SK-N-MC (cell line): ENCODE data around the gene TMCC2.

ENCODE experiments used
- EZH2 ChIP-seq: fragments of 200-600 bp; sonication (generic); IDR thresholded peaks from one replicate; pipeline ENCODE4 v1.6.1; 2017; ENCODE audit warnings: antibody characterized with exemption
- FOXP2 ChIP-seq: optimal IDR thresholded peaks from 2 replicates; pipeline ENCODE3; 2011; ENCODE audit warnings: mild to moderate bottlenecking, moderate library complexity; ENCODE audit not compliant: insufficient read depth; ENCODE audit errors: extremely low read length, control extremely low read depth
- POLR2AphosphoS5 ChIP-seq: IDR thresholded peaks from 2 replicates; pipeline ENCODE4 v1.6.1; 2012; ENCODE audit warnings: mild to moderate bottlenecking, low read depth, low read length, borderline replicate concordance

- TF ChIP-seq POLR2AphosphoS5 (no peak), EZH2 (no peak), FOXP2 (no peak)
Measured at GRCh38 chr1:205296154-205296553, 68.4 kb downstream of the TMCC2 start.
